H1 (cell line): Measurements from ENCODE around the gene RFNG. TPM values are rescaled to one million over a fixed set of nuclear protein-coding genes. Genes with fewer than 3 reads are reported as not detected.
A peak's percentile ranks its signal among the peaks of the same experiment; 100 is the strongest.

Experiments
- ATF3 ChIP-seq: IDR thresholded peaks from 2 replicates; pipeline ENCODE4 v1.6.1; 2011; ENCODE audit warnings: low read depth, mild to moderate bottlenecking, low read length; ENCODE audit not compliant: insufficient read depth
- KDM4A ChIP-seq: IDR thresholded peaks from one replicate; pipeline ENCODE4 v1.7.1; 2012; ENCODE audit warnings: low read depth, mild to moderate bottlenecking, moderate library complexity, low read length, inconsistent platforms; ENCODE audit not compliant: severe bottlenecking
- POU5F1 ChIP-seq: IDR thresholded peaks from 2 replicates; pipeline ENCODE4 v1.6.1; 2011; ENCODE audit warnings: low read depth, mild to moderate bottlenecking, low read length, moderate library complexity
- SIN3A ChIP-seq, 2 experiments: IDR thresholded peaks in 1 of 2; conservative IDR thresholded peaks in 1 of 2; 2 replicates each; pipeline ENCODE4 v1.6.1; 2011 to 2012; ENCODE audit warnings: low read length in 2 of 2, improper control_type of control experiment in 1 of 2, low read depth in 1 of 2, mild to moderate bottlenecking in 1 of 2
- polyA plus RNA-seq, 7 experiments: library from polyadenylated mRNA; depleted of rRNA in 3 of 7; stranded (reverse) in 5 of 7; unstranded in 2 of 7; fragments of >200 nt in 5 of 7; fragments of 200-250 nt in 2 of 7; gene quantifications; 1 replicate in 5 of 7; 2 replicates in 1 of 7; 4 replicates in 1 of 7; pipeline versions ENCODE4 v1.2.1 to v1.2.3, GENCODE V29; 2011 to 2013; ENCODE audit warnings: missing spikeins in 2 of 7, mixed read lengths in 2 of 7
- total RNA-seq: library from RNA; stranded (reverse); fragmentation: NEBNext Ultra II Directional; extraction: Animal tissue kit (Norgen Biotek cat#: 25700); gene quantifications from 2 replicates; pipeline ENCODE4 v1.2.1, GENCODE V29; 2021

Gene RFNG
- total and polyA plus RNA-seq, 2 of the 8 experiments (the other 6 are each of a cell fraction or from before 2014, with no cell fraction given), result 26.7 to 28.4 TPM

GRCh38 chr17:82097184-82097918 is 45.7 kb upstream of the RFNG start (continued):
- TF ChIP-seq KDM4A, result peak; percentile 34
- no peak for TF ChIP-seq SIN3A (conservative IDR thresholded peaks at IDR 0.05 in 1 of 2, IDR thresholded peaks at IDR 0.05 in 1 of 2; ENCODE audit: low read depth in 1 of 2, low read length in 2 of 2)
- no peak for TF ChIP-seq POU5F1
- TF ChIP-seq ATF3, result no peak
- TF ChIP-seq, all 59 proteins: peak for 3
